ENCODE results near the gene KLC1. TPM values are rescaled to one million over a fixed set of nuclear protein-coding genes. Genes with fewer than 3 reads are reported as not detected.

KLC1 gene
- total RNA-seq, 1 experiment from 2014 or later: 123 TPM

- Histone ChIP-seq H3K4me3 (ENCODE audit: insufficient read depth, low read depth, low read length) (peak overlapping the region; percentile 78), H3K27me3 (ENCODE audit: control insufficient read depth, insufficient read depth, low read length) (no peaks in the 10 kb centered on the region; the same call in 1 of the 2 replicates), H3K36me3 (replicated peaks; ENCODE audit: control insufficient read depth, insufficient read depth, low read length) (peaks cover 4% of the 10 kb centered on the region)
- peak; percentile 84 for DNase-seq
Observed at GRCh38 chr14:103716091-103716801, 87.2 kb downstream of the KLC1 start.

- peak overlapping the region; percentile 6; the same call in 1 of the 2 replicates for H3K4me3 ChIP-seq (ENCODE audit: insufficient read depth, low read depth, low read length)
- H3K36me3 ChIP-seq (replicated peaks; ENCODE audit: control insufficient read depth, insufficient read depth, low read length): peaks cover 4% of the 10 kb centered on the region
- no peak for DNase-seq
- no peaks in the 10 kb centered on the region; the same call in 1 of the 2 replicates for H3K27me3 ChIP-seq (ENCODE audit: control insufficient read depth, insufficient read depth, low read length)
Observed at GRCh38 chr14:103716899-103717411, 87.9 kb downstream of the KLC1 start.

GRCh38 chr14:103718572-103718971, 89.6 kb downstream of the KLC1 start:
- H3K4me3 ChIP-seq (ENCODE audit: insufficient read depth, low read depth, low read length): no peak overlapping the region

GRCh38 chr14:103719751-103720150, 90.7 kb downstream of the KLC1 start:
- no peak for DNase-seq
- Histone ChIP-seq H3K36me3 (replicated peaks; ENCODE audit: control insufficient read depth, insufficient read depth, low read length) (no peaks in the 10 kb centered on the region), H3K4me3 (ENCODE audit: insufficient read depth, low read depth, low read length) (no peak overlapping the region), H3K27me3 (ENCODE audit: control insufficient read depth, insufficient read depth, low read length) (no peaks in the 10 kb centered on the region; the same call in 1 of the 2 replicates)

More at GRCh38 chr14:103718572-103718971, 89.6 kb downstream of the KLC1 start:
- peaks cover 1% of the 10 kb centered on the region; the same call in 1 of the 2 replicates for H3K36me3 ChIP-seq (replicated peaks; ENCODE audit: control insufficient read depth, insufficient read depth, low read length)
- no peaks in the 10 kb centered on the region; the same call in 1 of the 2 replicates for H3K27me3 ChIP-seq (ENCODE audit: control insufficient read depth, insufficient read depth, low read length)
- no peak for DNase-seq

- Histone ChIP-seq H3K4me3 (ENCODE audit: insufficient read depth, low read depth, low read length) (no peak overlapping the region), H3K27me3 (ENCODE audit: control insufficient read depth, insufficient read depth, low read length) (no peaks in the 10 kb centered on the region; the same call in 1 of the 2 replicates), H3K36me3 (replicated peaks; ENCODE audit: control insufficient read depth, insufficient read depth, low read length) (no peaks in the 10 kb centered on the region; the same call in 1 of the 2 replicates)
- peak; percentile 70 for DNase-seq
Observed at GRCh38 chr14:103721334-103722120, 92.5 kb downstream of the KLC1 start.

GRCh38 chr14:103723748-103724081, 94.7 kb downstream of the KLC1 start:
- no peak for DNase-seq
- no peak overlapping the region for H3K4me3 ChIP-seq (ENCODE audit: insufficient read depth, low read depth, low read length)
- peaks cover 2% of the 10 kb centered on the region; the same call in 1 of the 2 replicates for H3K36me3 ChIP-seq (replicated peaks; ENCODE audit: control insufficient read depth, insufficient read depth, low read length)
- no peaks in the 10 kb centered on the region for H3K27me3 ChIP-seq (ENCODE audit: control insufficient read depth, insufficient read depth, low read length)

GRCh38 chr14:103724116-103724515, 95.1 kb downstream of the KLC1 start:
- peaks cover 2% of the 10 kb centered on the region for H3K36me3 ChIP-seq (replicated peaks; ENCODE audit: control insufficient read depth, insufficient read depth, low read length)
- no peaks in the 10 kb centered on the region for H3K27me3 ChIP-seq (ENCODE audit: control insufficient read depth, insufficient read depth, low read length)
- peak; percentile 69 for DNase-seq
- H3K4me3 ChIP-seq (ENCODE audit: insufficient read depth, low read depth, low read length): no peak overlapping the region

GRCh38 chr14:103725001-103725682, 96.1 kb downstream of the KLC1 start:
- no peak overlapping the region for H3K4me3 ChIP-seq (ENCODE audit: insufficient read depth, low read depth, low read length)
- no peaks in the 10 kb centered on the region for H3K27me3 ChIP-seq (ENCODE audit: control insufficient read depth, insufficient read depth, low read length)
- peaks cover 9% of the 10 kb centered on the region for H3K36me3 ChIP-seq (replicated peaks; ENCODE audit: control insufficient read depth, insufficient read depth, low read length)
- DNase-seq: peak; percentile 59

GRCh38 chr14:103725739-103726395, 96.9 kb downstream of the KLC1 start:
- Histone ChIP-seq H3K27me3 (ENCODE audit: control insufficient read depth, insufficient read depth, low read length) (no peaks in the 10 kb centered on the region), H3K4me3 (ENCODE audit: insufficient read depth, low read depth, low read length) (no peak overlapping the region), H3K36me3 (replicated peaks; ENCODE audit: control insufficient read depth, insufficient read depth, low read length) (peaks cover 10% of the 10 kb centered on the region)
- DNase-seq: no peak

- no peaks in the 10 kb centered on the region for H3K27me3 ChIP-seq (ENCODE audit: control insufficient read depth, insufficient read depth, low read length)
- H3K36me3 ChIP-seq (replicated peaks; ENCODE audit: control insufficient read depth, insufficient read depth, low read length): peaks cover 10% of the 10 kb centered on the region
- peak; percentile 71 for DNase-seq
- H3K4me3 ChIP-seq (ENCODE audit: insufficient read depth, low read depth, low read length): no peak overlapping the region
Observed at GRCh38 chr14:103726474-103726873, 97.5 kb downstream of the KLC1 start.

GRCh38 chr14:103727313-103727980, 98.4 kb downstream of the KLC1 start:
- no peaks in the 10 kb centered on the region for H3K27me3 ChIP-seq (ENCODE audit: control insufficient read depth, insufficient read depth, low read length)
- DNase-seq: peak; percentile 66
- H3K36me3 ChIP-seq (replicated peaks; ENCODE audit: control insufficient read depth, insufficient read depth, low read length): peaks cover 10% of the 10 kb centered on the region
- no peak overlapping the region for H3K4me3 ChIP-seq (ENCODE audit: insufficient read depth, low read depth, low read length)

- no peaks in the 10 kb centered on the region for H3K27me3 ChIP-seq (ENCODE audit: control insufficient read depth, insufficient read depth, low read length)
- DNase-seq: no peak
Observed at GRCh38 chr14:103728141-103728540, 99.1 kb downstream of the KLC1 start.

GRCh38 chr14:103728721-103729120, 99.7 kb downstream of the KLC1 start:
- Histone ChIP-seq H3K36me3 (replicated peaks; ENCODE audit: control insufficient read depth, insufficient read depth, low read length) (peaks cover 15% of the 10 kb centered on the region), H3K4me3 (ENCODE audit: insufficient read depth, low read depth, low read length) (no peak overlapping the region), H3K27me3 (ENCODE audit: control insufficient read depth, insufficient read depth, low read length) (no peaks in the 10 kb centered on the region)
- DNase-seq: no peak

More at GRCh38 chr14:103728141-103728540, 99.1 kb downstream of the KLC1 start:
- Histone ChIP-seq H3K36me3 (replicated peaks; ENCODE audit: control insufficient read depth, insufficient read depth, low read length) (peaks cover 13% of the 10 kb centered on the region), H3K4me3 (ENCODE audit: insufficient read depth, low read depth, low read length) (no peak overlapping the region)

All from H7 (cell line).